ENCODE results near the gene SLCO1C1.
"Not testable (repeated sequence)": the region's sequence is repeated elsewhere in the genome, so short reads cannot be mapped to it uniquely, and the experiment has no call there.

The SLCO1C1 gene, protein sequence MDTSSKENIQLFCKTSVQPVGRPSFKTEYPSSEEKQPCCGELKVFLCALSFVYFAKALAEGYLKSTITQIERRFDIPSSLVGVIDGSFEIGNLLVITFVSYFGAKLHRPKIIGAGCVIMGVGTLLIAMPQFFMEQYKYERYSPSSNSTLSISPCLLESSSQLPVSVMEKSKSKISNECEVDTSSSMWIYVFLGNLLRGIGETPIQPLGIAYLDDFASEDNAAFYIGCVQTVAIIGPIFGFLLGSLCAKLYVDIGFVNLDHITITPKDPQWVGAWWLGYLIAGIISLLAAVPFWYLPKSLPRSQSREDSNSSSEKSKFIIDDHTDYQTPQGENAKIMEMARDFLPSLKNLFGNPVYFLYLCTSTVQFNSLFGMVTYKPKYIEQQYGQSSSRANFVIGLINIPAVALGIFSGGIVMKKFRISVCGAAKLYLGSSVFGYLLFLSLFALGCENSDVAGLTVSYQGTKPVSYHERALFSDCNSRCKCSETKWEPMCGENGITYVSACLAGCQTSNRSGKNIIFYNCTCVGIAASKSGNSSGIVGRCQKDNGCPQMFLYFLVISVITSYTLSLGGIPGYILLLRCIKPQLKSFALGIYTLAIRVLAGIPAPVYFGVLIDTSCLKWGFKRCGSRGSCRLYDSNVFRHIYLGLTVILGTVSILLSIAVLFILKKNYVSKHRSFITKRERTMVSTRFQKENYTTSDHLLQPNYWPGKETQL

DNA sequence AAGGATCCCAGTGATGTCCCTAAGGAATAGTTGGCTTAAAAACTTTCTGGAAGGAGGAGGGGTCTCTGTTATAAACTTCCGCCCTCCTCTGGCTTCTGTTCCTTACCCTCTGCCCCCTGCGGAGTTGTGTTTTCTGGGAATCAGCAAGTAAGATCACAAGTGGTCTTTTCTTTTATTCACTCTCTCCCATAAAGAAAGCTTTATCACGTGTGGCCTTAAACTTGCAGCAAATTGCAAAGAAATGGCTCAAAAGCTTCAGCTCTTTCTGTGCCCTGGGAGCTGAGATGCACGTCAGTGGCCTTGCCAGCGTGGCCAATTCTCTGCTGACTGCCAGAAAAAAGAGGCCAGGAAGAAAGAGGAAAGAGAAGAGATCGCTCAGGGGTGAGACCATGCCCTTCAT is at the start of gene SLCO1C1:
Gene SLCO1C1 (plus strand): TSS at position 101 of the 400 bp plus-strand sequence. CDS start 4,245 bp downstream, outside the sequence.
- no peak for DNase-seq

DNA sequence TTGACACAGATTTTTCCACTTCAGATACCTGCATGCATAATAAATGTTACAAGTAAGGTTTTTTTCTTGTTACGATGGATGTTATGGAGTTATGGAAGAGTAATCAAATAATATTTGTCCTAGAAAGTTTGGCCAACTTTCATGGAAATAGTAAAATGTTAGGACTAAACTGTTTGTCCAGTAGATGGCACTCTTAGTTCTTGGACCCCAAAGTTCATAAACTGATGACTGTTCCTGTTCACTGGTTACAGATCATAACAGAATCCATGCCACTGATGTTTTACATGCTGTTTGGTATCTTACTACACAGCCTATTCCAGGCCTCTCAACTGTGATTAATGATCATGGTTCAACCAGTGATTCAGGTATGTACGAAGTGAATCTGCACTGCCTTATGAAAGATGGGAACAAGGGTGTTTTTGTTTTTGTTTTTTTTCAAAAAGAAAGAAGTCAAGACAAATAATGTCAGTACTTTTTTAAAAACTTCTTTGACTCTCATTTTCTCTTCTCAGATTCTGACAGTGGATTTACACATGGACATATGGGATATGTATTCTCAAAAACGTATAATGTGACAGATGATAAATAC is 48.8 kb upstream of the SLCO1C1 start:
- no peak for DNase-seq

DNA sequence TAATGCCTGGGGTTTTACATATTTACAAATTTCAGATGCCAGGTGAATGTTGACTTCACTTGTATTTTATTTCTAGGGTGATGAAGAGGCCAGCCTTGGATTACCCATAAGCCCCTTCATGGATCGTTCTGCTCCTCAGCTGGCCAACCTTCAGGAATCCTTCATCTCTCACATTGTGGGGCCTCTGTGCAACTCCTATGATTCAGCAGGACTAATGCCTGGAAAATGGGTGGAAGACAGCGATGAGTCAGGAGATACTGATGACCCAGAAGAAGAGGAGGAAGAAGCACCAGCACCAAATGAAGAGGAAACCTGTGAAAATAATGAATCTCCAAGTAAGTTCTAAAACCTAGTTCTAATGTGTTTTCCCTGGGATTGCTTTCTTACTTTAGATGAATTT is 41.3 kb upstream of the SLCO1C1 start:
- DNase-seq = no peak

DNA sequence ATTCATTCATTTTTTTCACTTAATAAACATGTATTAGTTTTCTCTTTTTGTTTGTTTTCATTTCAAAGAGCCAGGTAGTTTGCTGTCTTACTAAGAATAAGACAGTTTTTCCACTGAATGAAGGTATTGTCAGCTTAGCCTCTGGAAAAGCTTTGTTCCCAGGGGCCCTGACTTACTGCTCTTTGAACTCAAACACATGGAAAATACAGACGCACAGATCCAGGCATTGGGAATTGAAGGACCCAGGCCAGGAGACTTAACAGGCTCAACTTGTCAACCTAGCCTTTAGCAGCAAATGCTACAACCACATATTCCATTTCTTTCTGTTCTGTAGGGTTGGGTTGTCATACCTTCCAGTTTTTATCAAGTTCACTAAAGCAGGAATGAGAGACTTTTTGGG is 38.5 kb upstream of the SLCO1C1 start:
- no peak for DNase-seq

DNA sequence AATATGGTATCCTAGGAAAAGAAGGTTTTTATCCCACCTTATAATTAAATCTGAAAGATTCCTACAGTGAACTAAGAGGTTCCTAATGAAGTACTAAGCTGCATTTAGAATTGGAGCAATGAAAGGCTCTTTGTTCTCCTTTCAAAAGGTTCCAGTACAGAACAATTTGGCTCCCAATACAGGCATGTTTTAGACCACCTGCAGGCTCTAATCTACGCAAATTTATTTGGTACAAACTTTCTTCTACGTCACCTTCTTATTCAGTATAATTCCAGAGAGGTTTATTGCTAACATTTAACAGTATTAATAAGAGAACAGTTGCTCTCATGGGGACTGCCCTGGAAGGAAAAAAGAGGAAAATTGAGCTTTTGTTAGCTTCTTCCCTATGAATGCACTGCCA is 37.6 kb upstream of the SLCO1C1 start:
- DNase-seq = no peak

DNA sequence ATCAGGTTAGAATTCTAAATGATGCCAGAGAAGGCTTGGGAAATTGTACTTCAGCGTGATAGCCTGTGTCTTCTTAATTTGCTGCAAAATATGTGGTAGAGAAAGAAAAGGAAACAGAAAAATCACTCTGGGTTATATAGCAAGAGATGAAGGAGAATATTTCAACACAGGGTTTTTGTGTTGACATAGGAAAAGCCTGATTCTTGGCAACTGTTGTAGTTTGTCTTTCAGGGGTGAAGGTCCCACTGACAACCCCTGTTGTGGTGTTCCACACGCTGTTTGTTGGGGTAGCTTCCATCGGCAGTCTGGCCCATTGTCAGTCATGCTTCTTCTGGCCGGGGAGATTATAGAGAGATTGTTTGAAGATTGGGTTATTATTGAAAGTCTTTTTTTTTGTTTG is 13.8 kb upstream of the SLCO1C1 start:
- DNase-seq = no peak

DNA sequence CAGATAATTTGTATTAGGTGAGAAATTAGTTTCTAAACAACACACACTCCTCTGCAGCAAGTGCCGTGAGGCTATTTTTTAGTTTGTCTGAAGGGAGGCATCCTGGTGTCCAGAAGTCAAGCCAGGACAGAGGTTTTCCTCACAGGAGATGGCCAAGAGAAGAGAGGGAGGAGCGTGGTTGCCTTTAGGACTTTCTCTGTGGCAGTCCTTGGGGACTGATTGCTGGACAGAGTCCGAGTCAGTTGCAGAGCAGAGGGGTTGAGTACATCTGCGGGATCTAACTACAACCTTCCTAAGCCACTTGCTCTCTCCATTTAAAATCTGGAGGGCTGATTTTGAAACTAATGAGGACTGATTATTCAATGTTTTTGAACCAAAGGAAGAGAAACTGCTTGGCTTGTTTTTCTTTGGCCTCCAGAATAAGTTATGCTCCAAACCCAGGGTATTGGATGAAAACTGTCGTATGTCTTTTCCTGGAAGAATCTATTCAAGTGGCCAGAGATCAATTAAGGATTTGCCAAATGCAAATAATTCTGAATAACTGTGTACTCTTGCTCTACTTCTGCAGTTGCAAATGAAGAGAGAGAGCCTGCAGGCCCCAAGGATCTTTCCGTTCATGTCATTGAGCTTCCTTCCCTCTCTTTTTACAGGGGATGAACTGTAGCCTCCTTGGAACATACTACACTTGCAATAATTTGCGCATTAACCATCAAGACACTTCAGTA is 1.2 kb downstream of the SLCO1C1 start:
- no peak for DNase-seq

DNA sequence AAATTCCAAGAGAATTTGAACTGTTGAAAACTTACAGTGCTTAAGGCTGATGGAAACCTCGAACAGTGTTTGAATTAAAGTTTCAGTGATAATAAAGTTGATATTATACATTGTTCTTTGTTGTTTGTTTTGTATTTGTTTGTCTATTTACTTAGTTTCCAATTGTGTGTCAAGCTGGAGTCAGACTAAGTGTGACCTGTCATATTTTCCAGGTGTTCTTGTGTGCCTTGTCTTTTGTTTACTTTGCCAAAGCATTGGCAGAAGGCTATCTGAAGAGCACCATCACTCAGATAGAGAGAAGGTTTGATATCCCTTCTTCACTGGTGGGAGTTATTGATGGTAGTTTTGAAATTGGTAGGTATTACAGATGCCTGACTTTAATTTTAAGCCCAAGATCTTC is 6.0 kb downstream of the SLCO1C1 start:
- no peak for DNase-seq

DNA sequence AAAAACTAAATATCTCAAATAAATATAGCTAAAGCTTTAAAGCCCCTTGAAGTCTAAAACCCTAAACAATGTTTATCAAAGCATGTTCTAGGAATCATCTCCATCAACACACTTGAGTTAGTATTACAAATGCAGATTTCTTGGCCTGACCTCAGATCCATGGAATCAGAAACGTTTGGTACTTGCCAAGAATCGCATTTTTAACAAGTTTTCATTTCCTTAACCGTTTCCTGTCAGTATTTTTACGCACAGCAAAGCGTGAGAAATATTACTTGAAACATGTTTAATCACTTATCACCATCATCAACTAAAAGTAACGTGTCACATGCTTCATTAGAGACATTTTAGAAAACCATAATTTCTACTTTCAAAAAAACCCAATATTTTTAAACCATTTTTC is 9.7 kb downstream of the SLCO1C1 start:
- no peak for DNase-seq

DNA sequence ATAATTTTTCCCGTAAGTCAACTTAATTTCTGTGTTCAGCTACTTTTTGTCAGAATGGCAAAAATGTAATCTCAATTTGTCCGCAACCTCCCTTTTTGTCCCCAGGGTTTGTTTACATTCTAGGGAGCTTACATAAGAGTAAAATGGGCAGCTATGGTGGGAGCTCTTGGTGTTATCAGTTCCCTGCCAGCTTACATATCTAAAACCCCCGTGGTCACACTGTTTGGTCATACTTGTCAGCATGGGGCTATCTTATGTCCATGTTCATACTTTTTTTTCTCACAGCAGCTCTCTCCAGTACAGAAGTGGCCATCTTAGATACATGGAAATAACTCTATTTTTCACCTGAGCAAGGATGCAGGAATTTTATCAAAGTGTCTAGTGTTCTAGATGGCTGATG is 16.7 kb downstream of the SLCO1C1 start:
- DNase-seq = no peak

DNA sequence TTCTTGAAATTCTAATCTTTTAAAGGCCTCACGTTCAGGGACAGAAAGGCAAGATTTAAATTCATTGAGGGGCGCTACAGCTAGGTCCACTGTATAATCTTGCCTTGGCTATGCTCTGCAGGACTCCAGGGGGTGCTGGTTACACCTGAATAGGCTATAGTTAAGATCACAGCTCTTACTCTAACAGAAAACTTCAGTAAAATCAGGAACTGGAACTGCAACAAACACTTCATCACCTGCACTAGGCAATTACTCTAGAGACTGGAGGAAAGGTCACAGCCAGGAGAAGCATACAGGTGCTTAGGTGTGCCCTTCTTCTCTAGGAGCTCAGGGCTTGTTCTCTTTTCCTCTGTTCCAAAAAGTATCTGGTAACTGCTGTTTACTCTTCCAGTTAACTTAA is 20.9 kb downstream of the SLCO1C1 start:
- no peak for DNase-seq

DNA sequence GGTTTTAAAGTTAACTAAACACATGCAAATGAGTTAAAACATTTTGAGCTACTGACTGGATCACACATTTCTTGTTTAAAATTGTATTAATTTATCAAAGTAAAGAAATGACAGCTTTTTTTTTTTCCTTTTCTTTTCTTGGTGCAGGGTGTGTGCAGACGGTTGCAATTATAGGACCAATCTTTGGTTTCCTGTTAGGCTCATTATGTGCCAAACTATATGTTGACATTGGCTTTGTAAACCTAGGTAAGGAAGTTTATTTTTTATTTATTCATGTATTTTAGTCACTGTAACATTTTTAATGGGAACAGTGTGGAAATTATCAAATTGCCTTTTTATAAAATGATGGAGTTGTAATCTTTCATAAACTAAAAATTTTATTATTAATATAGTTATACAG is 21.9 kb downstream of the SLCO1C1 start:
- DNase-seq = no peak

DNA sequence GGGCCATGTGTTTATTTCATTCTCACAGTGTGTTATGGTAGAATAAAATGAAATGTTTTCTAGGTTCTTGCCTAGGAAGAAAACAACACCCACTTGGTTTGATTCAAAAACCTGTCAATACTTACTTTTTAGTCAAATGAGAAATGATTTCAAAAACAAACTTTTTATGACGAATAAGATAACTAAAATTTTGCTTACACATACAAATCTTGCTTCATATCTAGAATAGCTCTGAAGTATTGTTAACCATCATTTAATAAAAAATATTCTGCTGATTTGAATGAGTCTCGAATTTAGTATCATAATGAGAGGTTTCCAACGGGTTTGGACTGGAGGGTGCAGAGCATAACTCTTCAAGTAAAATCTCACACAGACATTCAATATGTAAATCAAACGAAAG is 23.2 kb downstream of the SLCO1C1 start:
- DNase-seq = no peak

DNA sequence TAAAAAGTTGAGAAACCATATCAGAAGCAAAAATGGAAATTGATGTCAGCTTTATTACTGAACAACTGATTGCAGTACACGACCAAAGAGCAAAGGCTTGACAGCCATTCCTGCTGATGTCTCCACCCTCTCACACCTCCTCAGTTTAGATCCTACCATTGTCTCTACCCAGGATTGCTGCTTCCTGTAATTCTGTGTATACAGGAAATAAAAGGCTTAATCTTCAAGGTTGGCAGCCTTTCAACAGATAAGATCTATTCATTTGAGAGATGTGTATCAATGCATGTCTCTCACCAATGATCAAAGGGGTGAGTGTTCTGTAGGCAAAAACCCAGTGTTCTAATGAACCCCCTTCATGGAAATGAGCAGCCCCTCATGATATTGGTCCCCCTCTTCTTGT is 27.0 kb downstream of the SLCO1C1 start:
- no peak for DNase-seq

DNA sequence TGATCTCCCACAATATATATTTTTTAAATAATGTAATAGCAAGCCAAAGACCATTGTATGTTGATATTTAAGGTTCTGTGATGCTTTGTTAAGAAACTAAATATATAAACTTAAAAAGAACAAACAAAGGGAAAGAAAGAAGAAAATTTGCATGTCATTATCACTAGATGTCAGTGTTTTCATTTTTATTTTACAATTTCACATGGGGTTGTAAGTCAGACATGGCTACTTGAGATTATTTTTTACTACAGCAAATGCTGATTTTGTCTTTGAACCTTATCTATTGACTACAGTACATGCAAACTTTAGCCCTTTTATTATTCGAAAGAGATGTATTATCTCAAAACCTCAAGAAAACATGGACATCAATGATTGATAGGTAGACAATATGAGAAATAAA is 36.1 kb downstream of the SLCO1C1 start:
- DNase-seq = no peak

DNA sequence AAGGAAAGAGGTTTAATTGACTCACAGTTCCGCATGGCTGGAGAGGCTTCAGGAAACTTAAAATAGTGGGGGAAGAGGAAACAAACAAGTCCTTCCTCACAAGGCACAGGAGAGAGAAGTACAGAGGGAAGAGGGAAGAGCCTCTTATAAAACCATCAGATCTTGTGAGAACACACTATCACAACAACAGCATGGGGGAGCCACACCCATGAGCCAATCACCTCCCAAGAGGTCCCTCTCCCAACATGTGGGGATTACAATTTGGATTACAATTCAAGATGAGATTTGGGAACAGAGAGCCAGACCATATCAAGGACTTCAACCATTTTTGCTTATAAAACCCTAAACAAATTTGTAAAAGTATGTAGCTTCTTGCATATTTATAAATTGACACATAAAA is 45.8 kb downstream of the SLCO1C1 start:
- no peak for DNase-seq

DNA sequence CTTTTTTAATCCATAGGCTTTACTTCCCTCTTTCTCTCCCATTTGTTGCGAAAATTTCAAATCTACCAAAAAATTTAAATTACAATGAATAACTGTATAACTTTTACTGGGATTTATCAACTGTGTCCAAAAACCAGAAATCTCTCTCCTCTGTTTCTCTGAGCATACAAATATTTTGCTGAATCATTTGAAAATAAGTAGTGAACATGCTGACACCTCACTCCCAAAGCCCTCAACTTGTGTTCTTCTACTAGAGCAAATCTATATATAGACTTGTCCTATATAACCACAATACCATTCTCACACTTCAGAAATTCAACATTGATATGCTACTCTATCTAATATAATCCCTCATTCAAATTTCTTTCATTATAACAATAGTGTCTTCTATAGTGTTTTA is 53.1 kb downstream of the SLCO1C1 start:
- DNase-seq = no peak

DNA sequence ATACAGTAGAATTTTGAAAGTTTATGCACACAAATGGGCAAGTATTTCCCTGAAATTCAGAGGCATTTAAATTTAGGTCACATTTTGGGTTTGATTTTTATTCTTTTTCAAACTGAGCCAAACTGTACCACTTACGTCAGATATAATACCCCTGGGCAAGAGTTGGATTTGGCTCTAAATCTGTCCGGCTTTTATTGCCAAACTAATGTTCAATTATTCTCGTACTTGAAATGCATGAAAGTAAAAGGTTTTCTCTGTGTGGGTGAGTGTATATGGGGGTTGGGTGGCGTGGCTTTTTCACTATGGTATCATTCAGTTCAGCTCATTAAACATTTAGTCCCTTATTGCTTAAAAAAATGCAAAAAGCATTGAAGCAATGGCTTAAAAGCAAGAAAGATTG is 55.9 kb downstream of the SLCO1C1 start:
- no peak for DNase-seq

DNA sequence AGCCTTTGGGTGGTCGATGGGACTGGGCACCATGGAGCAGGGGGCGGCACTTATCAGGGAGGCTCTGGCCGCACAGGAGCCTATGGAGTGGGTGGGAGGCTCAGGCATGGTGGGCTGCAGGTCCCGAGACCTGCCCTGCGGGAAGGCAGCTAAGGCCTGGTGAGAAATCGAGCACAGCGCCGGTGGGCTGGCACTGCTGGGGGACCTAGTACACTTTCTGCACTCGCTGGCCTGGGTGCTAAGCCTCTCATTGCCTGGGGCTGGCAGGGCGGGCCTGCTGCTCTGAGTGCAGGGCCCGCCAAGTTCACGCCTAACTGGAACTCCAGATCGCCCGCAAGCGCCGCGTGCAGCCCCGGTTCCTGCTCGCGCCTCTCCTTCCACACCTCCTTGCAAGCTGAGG is 82.3 kb downstream of the SLCO1C1 start:
- DNase-seq = no peak

DNA sequence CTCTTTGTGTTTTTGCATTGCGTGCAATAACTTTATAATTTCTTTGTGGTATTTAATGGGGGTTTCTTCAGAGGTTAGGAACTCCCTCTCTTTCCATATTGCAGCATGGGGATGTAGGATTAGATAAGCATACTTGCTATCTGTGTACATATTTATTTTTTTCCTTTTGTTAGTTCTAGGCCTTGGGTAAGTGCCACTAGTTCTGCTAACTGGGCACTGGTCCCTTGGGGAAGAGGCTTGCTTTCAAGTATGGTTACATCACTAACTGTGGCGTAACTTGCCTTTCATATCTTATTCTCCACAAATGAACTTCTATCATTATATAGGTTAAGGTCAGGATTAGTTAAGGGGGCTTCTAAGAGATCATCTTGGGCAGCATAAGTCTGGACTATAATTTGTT is 83.8 kb downstream of the SLCO1C1 start:
- no peak for DNase-seq

DNA sequence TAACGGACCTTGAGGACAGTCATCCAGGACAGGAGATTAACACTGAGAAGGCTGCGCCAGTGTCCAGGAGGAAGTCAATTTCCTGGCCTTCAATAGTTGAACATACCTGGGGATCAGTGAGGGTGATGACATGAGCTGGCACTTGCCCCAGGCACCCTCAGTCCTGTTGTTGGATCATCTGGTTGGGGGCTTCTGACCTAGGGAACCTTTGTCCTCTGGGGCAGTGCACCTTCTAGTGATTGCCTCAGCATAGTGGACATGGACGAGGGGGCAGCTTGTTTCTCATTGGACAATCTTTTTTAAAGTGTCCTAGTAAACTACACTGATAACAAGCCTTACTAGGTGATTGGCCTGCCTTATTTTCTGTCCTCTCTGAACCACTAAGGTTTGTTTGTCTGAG is 84.8 kb downstream of the SLCO1C1 start:
- DNase-seq = not testable (repeated sequence)

DNA sequence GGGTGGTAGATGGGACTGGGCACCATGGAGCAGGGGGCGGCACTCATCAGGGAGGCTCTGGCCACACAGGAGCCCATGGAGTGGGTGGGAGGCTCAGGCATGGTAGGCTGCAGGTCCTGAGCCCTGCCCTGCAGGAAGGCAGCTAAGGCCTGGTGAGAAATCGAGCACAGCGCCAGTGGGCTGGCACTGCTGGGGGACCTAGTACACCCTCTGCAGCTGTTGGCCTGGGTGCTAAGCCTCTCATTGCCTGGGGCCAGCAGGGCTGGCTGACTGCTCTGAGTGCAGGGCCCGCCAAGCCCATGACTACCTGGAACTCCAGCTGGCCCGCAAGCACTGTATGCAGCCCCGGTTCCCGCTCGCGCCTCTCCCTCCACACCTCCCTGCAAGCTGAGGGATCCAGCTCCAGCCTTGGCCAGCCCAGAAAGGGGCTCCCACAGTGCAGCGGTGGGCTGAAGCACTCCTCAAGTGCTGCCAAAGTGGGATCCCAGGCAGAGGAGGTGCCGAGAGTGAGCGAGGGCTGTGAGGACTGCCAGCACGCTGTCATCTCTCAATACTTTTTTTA is 88.7 kb downstream of the SLCO1C1 start:
- not testable (repeated sequence) for DNase-seq

DNA sequence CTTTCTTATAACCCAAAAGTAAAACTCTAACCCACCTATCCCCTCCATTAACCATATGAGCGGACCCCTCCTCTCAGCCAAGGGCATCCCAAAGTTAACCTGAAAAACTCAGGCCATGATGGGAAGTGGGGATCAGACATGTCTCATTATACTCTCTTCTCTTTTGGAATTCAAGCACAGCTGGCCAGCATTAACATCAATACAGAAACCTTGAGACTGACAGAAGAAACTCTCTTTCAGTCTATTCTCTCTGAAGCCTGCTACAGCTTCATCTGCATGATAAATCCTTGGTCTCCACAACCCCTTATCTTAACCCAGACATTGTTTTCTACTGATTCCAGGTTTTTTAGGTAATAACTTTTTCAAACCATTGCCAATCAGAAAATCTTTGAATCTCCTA is 97.8 kb downstream of the SLCO1C1 start:
- DNase-seq = no peak

Measured in stimulated activated naive CD4-positive, alpha-beta T cell (primary cell).